HUES64 (cell line): Measurements from ENCODE around the gene ACBD7.

Source experiments
- H3K27ac ChIP-seq: 2 replicates; pipeline ENCODE4 v1.7.0; 2013; ENCODE audit warnings: low read depth, low read length, inconsistent platforms
- H3K27me3 ChIP-seq: 2 replicates; pipeline ENCODE4 v1.6.1; 2013; ENCODE audit warnings: mild to moderate bottlenecking, low read length; ENCODE audit not compliant: insufficient read depth
- H3K36me3 ChIP-seq: 2 replicates; pipeline ENCODE4 v1.6.1; 2013; ENCODE audit warnings: mild to moderate bottlenecking, low read length; ENCODE audit not compliant: insufficient read depth
- H3K4me1 ChIP-seq: 2 replicates; pipeline ENCODE4 v1.6.1; 2013; ENCODE audit warnings: mild to moderate bottlenecking, low read length, moderate library complexity; ENCODE audit not compliant: insufficient read depth
- H3K4me3 ChIP-seq: 2 replicates; pipeline ENCODE4 v1.5.1; 2013; ENCODE audit warnings: mild to moderate bottlenecking, low read length, moderate library complexity
- H3K9ac ChIP-seq: 2 replicates; pipeline ENCODE4 v1.6.1; 2013; ENCODE audit warnings: mild to moderate bottlenecking, low read depth, low read length
- H3K9me3 ChIP-seq: 2 replicates; pipeline ENCODE4 v1.6.1; 2013; ENCODE audit warnings: low read depth, low read length; ENCODE audit not compliant: insufficient read depth
- WGBS: fragments of 150-250, 120-280 bp; methylation state at CpG from one replicate; pipeline ENCODE4 v1.1.7; 2013; ENCODE audit warnings: missing lambda C conversion rate; 5-methylcytosine and 5-hydroxymethylcytosine counted together

The ACBD7 gene

GRCh38 chr10:15052121-15052520 is 36.5 kb downstream of the ACBD7 start:
- Histone ChIP-seq H3K4me1 (no peaks in the 10 kb centered on the region), H3K27me3 (no peaks in the 10 kb centered on the region), H3K4me3 (no peak overlapping the region), H3K27ac (no peak overlapping the region), H3K9ac (no peak overlapping the region), H3K36me3 (no peaks in the 10 kb centered on the region), H3K9me3 (no peaks in the 10 kb centered on the region)
- 95% methylated on average over 7 of the region's 7 CpGs for WGBS

- H3K9me3 ChIP-seq: no peaks in the 10 kb centered on the region
- no peaks in the 10 kb centered on the region for H3K27me3 ChIP-seq
- no peaks in the 10 kb centered on the region for H3K36me3 ChIP-seq
- H3K4me1 ChIP-seq: no peaks in the 10 kb centered on the region; the same call in 1 of the 2 replicates
- H3K4me3 ChIP-seq: no peak overlapping the region
- no peak overlapping the region for H3K9ac ChIP-seq
- H3K27ac ChIP-seq: no peak overlapping the region
These were observed 39.0 kb downstream of the ACBD7 start for GRCh38 chr10:15049533-15049932.

DNA sequence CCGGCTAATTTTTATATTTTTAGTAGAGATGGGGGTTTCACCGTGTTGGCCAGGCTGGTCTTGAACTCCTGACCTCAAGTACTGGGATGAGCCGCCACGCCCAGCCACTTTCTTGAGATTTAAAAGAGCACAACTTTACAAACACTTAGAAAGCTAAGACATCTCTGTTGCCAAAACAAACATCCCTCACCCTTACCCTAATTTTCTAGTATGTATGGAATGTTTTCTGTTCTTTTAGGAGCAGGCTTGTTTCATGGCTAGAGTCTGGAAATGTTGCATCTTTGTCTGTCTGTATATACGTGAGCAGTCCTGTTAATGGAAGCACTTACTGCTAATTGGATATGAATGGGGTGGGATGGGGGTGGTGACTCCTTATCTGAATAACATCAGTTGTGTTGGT is 42.0 kb downstream of the ACBD7 start:
- no peak overlapping the region for H3K27ac ChIP-seq
- no peaks in the 10 kb centered on the region for H3K36me3 ChIP-seq
- no peaks in the 10 kb centered on the region for H3K9me3 ChIP-seq
- no peak overlapping the region for H3K4me3 ChIP-seq
- H3K27me3 ChIP-seq: no peaks in the 10 kb centered on the region
- H3K9ac ChIP-seq: no peak overlapping the region
- 86% methylated on average over 5 of the region's 5 CpGs for WGBS
- no peaks in the 10 kb centered on the region; the same call in 1 of the 2 replicates for H3K4me1 ChIP-seq

DNA sequence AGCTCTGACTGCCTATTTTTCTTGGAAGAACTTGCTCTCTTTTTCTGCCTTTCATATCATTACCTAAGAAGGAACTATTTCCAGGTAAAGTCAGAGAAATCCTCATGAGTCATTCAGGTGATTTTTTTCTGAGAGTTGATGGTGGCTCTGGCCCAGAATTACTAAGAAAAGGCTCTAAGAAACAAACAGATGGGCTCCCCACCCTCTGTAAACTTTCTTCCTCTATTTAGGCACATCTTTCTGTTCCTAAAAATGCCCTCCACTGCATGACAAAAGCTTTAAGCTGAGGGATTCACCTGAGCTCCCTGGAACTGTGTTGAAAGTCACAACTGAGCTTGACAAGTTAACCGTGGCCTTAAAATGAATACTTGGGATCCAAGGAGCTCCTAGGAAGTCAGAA is 43.2 kb downstream of the ACBD7 start:
- 87% methylated on average over 1 of the region's 1 CpG for WGBS
- no peak overlapping the region for H3K4me3 ChIP-seq

GRCh38 chr10:15043674-15044073 is 44.9 kb downstream of the ACBD7 start, which contains the start of gene OLAH:
Gene OLAH, plus strand, starts transcription at chr10:15043943. Its CDS starts 3,346 bp downstream, at chr10:15047289.
- Histone ChIP-seq H3K4me1 (no peaks in the 10 kb centered on the region; the same call in 1 of the 2 replicates), H3K4me3 (no peak within 1 kb of the TSS), H3K27ac (no peak within 1 kb of the TSS), H3K36me3 (no peaks in the 10 kb centered on the region), H3K9me3 (no peaks in the 10 kb centered on the region), H3K9ac (no peak within 1 kb of the TSS), H3K27me3 (no peaks in the 10 kb centered on the region)
- 92% methylated on average over 1 of the region's 1 CpG for WGBS

More for the DNA sequence above, 43.2 kb downstream of the ACBD7 start:
- Histone ChIP-seq H3K27ac (peak overlapping the region; percentile 27; the same call in 1 of the 2 replicates), H3K9me3 (no peaks in the 10 kb centered on the region), H3K4me1 (no peaks in the 10 kb centered on the region; the same call in 1 of the 2 replicates), H3K36me3 (no peaks in the 10 kb centered on the region), H3K27me3 (no peaks in the 10 kb centered on the region), H3K9ac (no peak overlapping the region)

- WGBS: 92% methylated on average over 10 of the region's 10 CpGs
- no peaks in the 10 kb centered on the region for H3K36me3 ChIP-seq
- H3K4me3 ChIP-seq: no peak overlapping the region
- peaks cover 6% of the 10 kb centered on the region; the same call in 1 of the 2 replicates for H3K4me1 ChIP-seq
- H3K9ac ChIP-seq: no peak overlapping the region
- no peaks in the 10 kb centered on the region for H3K9me3 ChIP-seq
- no peak overlapping the region for H3K27ac ChIP-seq
- no peaks in the 10 kb centered on the region for H3K27me3 ChIP-seq
These were observed 50.2 kb downstream of the ACBD7 start for GRCh38 chr10:15038416-15038815.

DNA sequence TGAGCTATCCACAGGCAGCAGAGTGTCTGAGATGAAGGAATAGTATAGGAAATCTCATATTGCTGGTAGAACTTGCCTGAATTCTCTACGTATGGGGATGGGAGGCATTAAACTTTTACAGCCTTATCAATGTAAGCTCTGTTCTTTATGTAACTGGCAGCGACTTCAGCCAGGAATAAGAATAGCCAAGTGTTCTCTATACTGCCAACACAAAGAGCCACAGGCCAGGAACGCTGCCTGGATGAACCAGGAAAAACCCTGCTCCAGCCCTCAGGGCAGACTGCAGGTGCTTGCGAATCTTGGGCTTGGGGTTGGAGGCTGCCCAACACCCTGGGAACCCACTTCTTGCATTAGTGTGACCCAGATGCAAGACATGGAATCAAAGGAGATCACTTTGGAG is 50.9 kb downstream of the ACBD7 start:
- H3K36me3 ChIP-seq: no peaks in the 10 kb centered on the region
- 94% methylated on average over 4 of the region's 4 CpGs for WGBS
- H3K27me3 ChIP-seq: no peaks in the 10 kb centered on the region
- no peak overlapping the region for H3K4me3 ChIP-seq
- H3K9ac ChIP-seq: no peak overlapping the region
- peaks cover 6% of the 10 kb centered on the region; the same call in 1 of the 2 replicates for H3K4me1 ChIP-seq
- H3K9me3 ChIP-seq: no peaks in the 10 kb centered on the region
- no peak overlapping the region for H3K27ac ChIP-seq

DNA sequence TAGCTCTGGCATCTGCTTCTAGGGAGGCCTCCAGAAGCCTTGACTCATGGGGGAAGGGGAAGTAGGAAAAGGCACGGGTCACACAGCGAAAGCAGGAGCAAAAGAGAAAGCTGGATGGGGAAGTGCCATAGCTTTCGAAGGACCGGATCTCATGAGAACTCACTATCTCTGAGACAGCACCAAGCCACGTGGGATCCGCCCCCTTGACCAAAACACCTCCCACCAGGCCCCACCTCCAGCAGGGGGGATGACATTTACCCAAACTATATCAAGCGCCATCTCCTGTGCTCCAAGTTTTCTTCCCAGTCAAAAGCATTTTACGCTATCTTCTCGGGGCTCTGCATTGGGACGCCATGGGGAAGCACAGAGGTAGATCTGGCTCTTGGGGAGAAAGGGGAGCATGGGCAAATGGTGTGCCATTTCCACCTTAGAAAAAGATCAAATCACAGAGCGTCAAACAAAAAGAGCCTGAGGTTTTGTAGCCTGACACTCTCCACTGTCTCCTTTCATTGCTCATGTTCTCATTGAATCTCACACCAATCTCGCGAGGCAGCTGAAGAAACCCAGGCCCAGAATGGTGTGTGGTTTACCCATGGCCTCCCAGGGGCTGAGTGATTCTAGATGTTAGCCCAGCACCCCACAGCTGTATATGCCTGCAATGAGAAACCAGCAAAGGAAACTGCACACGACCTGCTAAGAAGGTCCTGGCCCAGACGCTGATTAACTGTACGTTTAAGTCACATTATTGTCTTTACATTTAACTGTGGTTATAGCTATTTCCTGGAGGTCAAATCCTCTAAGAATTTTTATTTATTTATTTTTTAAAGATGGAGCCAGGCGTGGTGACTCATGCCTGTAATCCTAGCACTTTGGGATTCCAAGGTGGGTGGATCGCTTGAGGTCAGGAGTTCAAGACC is 52.9 kb downstream of the ACBD7 start:
- peaks cover 6% of the 10 kb centered on the region; the same call in 1 of the 2 replicates for H3K4me1 ChIP-seq
- no peak overlapping the region for H3K27ac ChIP-seq
- no peak overlapping the region for H3K4me3 ChIP-seq
- no peaks in the 10 kb centered on the region for H3K9me3 ChIP-seq
- H3K9ac ChIP-seq: no peak overlapping the region
- no peaks in the 10 kb centered on the region for H3K36me3 ChIP-seq
- no peaks in the 10 kb centered on the region for H3K27me3 ChIP-seq
- WGBS: 80% methylated on average over 18 of the region's 18 CpGs

DNA sequence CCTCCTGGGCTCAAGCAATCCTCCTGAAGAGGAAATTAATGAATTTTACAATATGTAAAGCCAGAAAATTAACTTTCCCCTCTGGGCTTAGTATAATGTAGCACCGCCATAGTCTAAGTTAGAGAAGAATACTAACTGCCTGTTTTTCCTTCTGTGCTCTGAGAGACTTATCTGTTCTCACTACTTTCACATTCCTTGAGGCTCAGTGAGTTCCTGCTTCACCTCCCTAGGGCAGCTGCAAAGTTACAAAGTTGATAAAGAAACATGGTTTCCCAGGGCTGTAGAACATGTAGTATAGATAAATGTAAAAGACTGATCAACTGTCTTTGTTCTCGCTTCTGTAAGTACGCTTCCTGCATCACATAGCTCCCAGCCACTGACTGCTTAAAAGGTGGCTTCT is 60.8 kb downstream of the ACBD7 start:
- H3K4me3 ChIP-seq: no peak overlapping the region
- WGBS: 91% methylated on average over 3 of the region's 3 CpGs

More for the DNA sequence above, 60.8 kb downstream of the ACBD7 start:
- Histone ChIP-seq H3K9ac (no peak overlapping the region), H3K27ac (no peak overlapping the region), H3K36me3 (no peaks in the 10 kb centered on the region), H3K9me3 (no peaks in the 10 kb centered on the region), H3K27me3 (no peaks in the 10 kb centered on the region), H3K4me1 (no peaks in the 10 kb centered on the region)
